SK-N-SH (cell line): ENCODE data around the gene RNF144B.

ENCODE experiments used
- CHD2 ChIP-seq: fragments of 150-350 bp; IDR thresholded peaks from 2 replicates; pipeline ENCODE4 v1.6.1; 2018; ENCODE audit warnings: low read length; ENCODE audit not compliant: partially characterized antibody
- EP300 ChIP-seq, 2 experiments: IDR thresholded peaks; 2 replicates each; pipeline versions ENCODE4 v1.4.0 to v1.6.1; 2012; ENCODE audit warnings: borderline replicate concordance in 1 of 2, low read depth in 1 of 2, low read length in 1 of 2
- GABPA ChIP-seq: IDR thresholded peaks from 2 replicates; pipeline ENCODE4 v1.4.0; 2012; ENCODE audit warnings: low read depth, mild to moderate bottlenecking
- TF ChIP-seq, protein P1 (sequence below): IDR thresholded peaks from 2 replicates; pipeline ENCODE4 v1.4.0; 2012; ENCODE audit warnings: low read depth, borderline replicate concordance
- TF ChIP-seq, protein P2 (sequence below): fragments of 200-600 bp; sonication (generic); IDR thresholded peaks from 2 replicates; pipeline ENCODE4 v1.6.1; 2017; ENCODE audit warnings: antibody characterized with exemption, mild to moderate bottlenecking, moderate library complexity

DNA sequence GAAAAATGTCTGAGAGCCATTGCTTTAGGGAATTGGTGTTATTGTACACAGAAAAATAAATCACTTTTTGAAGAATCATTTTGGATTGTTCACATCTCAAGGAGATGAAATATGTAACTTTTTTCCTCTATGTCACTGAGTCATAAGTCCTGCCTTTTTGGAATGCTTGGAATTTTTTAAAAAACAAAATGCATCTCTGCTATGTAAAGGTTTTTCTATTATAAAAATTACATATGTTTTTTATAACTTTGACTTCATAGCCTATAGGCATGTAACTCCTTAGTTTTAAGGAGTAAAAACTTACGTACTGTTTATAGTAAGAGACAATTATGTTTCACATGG is 8.7 kb downstream of the RNF144B start:
- TF ChIP-seq CHD2 (no peak), GABPA (no peak), EP300 (IDR thresholded peaks at IDR 0.05; ENCODE audit: borderline replicate concordance in 1 of 2, low read depth in 1 of 2, low read length in 1 of 2) (peak in 1 of 2 experiments; percentile 53; a peak in 2 of 4 replicates)
- TF ChIP-seq, protein P1, sequence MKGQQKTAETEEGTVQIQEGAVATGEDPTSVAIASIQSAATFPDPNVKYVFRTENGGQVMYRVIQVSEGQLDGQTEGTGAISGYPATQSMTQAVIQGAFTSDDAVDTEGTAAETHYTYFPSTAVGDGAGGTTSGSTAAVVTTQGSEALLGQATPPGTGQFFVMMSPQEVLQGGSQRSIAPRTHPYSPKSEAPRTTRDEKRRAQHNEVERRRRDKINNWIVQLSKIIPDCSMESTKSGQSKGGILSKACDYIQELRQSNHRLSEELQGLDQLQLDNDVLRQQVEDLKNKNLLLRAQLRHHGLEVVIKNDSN = no peak
- TF ChIP-seq, protein P2, sequence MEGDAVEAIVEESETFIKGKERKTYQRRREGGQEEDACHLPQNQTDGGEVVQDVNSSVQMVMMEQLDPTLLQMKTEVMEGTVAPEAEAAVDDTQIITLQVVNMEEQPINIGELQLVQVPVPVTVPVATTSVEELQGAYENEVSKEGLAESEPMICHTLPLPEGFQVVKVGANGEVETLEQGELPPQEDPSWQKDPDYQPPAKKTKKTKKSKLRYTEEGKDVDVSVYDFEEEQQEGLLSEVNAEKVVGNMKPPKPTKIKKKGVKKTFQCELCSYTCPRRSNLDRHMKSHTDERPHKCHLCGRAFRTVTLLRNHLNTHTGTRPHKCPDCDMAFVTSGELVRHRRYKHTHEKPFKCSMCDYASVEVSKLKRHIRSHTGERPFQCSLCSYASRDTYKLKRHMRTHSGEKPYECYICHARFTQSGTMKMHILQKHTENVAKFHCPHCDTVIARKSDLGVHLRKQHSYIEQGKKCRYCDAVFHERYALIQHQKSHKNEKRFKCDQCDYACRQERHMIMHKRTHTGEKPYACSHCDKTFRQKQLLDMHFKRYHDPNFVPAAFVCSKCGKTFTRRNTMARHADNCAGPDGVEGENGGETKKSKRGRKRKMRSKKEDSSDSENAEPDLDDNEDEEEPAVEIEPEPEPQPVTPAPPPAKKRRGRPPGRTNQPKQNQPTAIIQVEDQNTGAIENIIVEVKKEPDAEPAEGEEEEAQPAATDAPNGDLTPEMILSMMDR = no peak
